ENCODE measurements around the gene TGM3.

Gene TGM3

DNA sequence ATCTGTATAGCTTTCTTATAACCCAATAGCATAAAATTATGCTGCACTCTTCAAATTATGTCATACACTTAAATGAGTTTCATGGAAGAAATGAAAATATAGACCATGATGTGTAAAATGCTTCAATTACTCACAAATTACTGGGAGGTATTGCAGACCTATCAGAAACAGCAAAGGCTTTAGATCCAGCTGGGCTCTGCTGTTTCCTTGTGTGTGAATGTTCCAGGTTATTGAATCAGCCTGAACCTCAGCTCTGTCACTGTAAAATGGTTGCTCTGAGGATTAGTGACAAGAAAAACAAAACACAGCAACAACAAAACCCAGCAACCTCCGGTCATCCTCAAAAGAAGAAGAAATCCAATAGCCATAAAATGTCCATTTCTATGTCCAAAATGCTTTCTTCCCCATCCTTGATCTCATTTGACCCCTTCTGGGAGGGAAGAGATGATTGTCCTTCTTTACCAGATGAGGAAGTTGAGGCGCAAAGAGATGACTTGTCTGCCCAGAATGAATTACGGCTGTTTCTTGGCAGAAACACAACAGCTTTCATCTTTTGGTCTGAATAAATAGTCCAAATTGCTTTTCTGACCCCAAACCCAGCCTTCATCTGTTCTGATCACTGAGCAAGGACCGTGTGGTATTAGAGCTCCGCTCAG lies 42.7 kb downstream of the TGM3 start:
- DNase-seq (ENCODE audit: low read depth) = no peak

DNA sequence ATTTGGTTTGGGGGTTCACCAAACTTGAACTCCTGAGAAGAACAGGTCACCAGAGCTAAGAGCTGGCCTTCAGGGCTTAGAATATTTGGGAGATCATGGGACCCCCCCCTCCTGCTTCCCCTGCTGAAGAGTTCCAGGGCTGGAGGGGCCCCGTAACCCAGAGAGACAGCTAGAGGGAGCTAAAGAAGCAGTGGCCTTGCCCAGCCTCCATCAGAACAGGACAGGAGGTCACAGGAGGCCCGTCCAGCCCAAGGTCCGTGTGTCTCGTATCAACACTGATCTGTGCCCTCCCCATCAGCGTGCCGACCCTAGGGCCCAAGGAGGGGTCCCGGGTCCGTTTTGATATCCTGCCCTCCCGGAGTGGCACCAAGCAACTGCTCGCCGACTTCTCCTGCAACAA lies 44.3 kb downstream of the TGM3 start:
- no peak for DNase-seq (ENCODE audit: low read depth)

DNA sequence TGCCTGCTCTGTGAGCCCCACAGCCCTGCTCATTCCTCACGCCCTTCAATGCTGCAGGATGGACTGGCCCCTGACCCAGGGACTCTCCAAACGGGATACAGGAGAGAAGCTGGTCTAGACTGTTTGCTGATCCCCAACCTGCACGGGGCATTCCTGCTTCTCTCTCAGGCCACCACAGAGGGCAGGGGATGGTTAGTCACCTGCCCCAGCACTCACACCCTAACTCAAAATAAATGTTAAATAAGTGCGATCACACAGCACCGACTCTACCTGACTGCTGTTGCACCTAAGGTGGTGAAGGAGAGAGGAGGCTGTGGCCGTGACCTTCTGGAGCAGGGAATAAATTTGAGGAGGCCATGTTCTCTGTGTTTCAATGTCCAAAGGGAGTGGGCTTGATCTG lies 45.0 kb downstream of the TGM3 start:
- DNase-seq (ENCODE audit: low read depth) = no peak

- DNase-seq (ENCODE audit: low read depth) = no peak
These were observed 45.5 kb downstream of the TGM3 start for GRCh38 chr20:2341336-2341735.

GRCh38 chr20:2342243-2342642 lies 46.4 kb downstream of the TGM3 start:
- DNase-seq (ENCODE audit: low read depth) = no peak

GRCh38 chr20:2346188-2346587 lies 50.4 kb downstream of the TGM3 start:
- no peak for DNase-seq (ENCODE audit: low read depth)

DNA sequence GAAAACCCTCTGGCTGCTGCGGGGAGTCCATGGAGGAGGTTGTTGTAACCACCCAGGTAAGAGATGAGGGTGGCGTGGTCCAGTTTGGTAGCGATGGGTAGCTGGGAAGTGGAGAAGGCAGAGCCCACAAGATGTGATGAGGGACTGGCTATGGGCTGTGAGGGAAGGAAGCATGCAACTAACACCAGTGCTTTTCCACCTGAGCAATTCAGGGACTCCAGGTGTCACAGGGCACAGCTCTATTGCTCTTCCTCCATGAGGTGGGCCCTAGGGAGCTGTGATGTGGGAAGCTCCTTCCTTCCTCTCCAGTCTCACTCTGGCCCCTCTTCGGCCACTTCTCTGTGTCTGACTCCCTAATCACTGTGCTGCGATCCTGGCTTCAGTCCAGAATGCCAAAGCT lies 52.5 kb downstream of the TGM3 start:
- DNase-seq (ENCODE audit: low read depth) = no peak

GRCh38 chr20:2349801-2350200 lies 54.0 kb downstream of the TGM3 start:
- peak; percentile 63 for DNase-seq (ENCODE audit: low read depth)

- no peak for DNase-seq (ENCODE audit: low read depth)
These were observed 54.8 kb downstream of the TGM3 start for GRCh38 chr20:2350606-2351005.

DNA sequence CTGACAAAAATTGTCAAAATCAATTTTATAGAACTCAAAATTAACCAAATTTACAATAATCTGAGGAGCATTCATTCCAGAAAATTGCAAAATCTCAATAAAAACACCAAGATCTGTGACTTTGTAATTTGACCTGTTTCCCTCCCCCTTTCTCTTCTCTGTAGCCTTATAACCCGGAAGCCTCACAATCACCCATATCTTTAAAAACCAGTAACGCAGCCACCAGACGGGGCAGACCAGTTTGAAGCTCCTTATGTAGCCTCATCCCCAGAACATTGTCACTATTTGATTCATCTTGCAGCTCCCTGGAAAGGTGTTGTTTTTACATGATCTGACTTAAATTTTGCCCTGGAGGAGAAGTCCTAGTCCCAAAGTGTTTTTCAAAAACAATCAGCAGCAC lies 57.4 kb downstream of the TGM3 start:
- no peak for DNase-seq (ENCODE audit: low read depth)

GRCh38 chr20:2357114-2357513 lies 61.3 kb downstream of the TGM3 start:
- no peak for DNase-seq (ENCODE audit: low read depth)

- no peak for DNase-seq (ENCODE audit: low read depth)
These were observed 62.2 kb downstream of the TGM3 start for GRCh38 chr20:2358006-2358405.

- DNase-seq (ENCODE audit: low read depth) = no peak
These were observed 65.3 kb downstream of the TGM3 start for GRCh38 chr20:2361035-2361593.

- no peak for DNase-seq (ENCODE audit: low read depth)
These were observed 67.4 kb downstream of the TGM3 start for GRCh38 chr20:2363187-2363586.

GRCh38 chr20:2363587-2363986 lies 67.8 kb downstream of the TGM3 start:
- no peak for DNase-seq (ENCODE audit: low read depth)

GRCh38 chr20:2364044-2364443 lies 68.2 kb downstream of the TGM3 start:
- DNase-seq (ENCODE audit: low read depth) = no peak

GRCh38 chr20:2365091-2365490 lies 69.3 kb downstream of the TGM3 start:
- DNase-seq (ENCODE audit: low read depth) = no peak

- no peak for DNase-seq (ENCODE audit: low read depth)
These were observed 69.9 kb downstream of the TGM3 start for GRCh38 chr20:2365666-2366065.

- DNase-seq (ENCODE audit: low read depth) = no peak
These were observed 72.8 kb downstream of the TGM3 start for GRCh38 chr20:2368621-2369020.

- DNase-seq (ENCODE audit: low read depth) = no peak
These were observed 77.3 kb downstream of the TGM3 start for GRCh38 chr20:2373098-2373497.

- no peak for DNase-seq (ENCODE audit: low read depth)
These were observed 78.7 kb downstream of the TGM3 start for GRCh38 chr20:2374346-2375125.

DNA sequence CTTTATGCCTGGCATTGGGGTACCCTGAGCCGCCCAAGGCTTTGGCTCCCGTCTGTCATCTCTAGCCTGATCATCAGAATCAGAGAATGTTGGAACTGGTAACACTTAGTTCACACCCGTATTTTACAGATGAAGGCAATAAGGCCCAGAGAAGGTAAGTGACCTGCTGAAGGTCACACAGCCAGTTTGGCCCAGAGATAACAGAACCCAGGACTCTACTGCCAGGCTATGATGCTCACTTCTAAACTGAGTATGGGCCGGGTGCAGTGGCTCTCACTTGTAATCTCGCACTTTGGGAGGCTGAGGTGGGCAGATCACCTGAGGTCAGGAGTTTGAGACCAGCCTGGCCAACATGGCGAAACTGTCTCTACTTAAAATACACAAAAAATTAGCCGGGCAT lies 83.1 kb downstream of the TGM3 start:
- no peak for DNase-seq (ENCODE audit: low read depth)

DNA sequence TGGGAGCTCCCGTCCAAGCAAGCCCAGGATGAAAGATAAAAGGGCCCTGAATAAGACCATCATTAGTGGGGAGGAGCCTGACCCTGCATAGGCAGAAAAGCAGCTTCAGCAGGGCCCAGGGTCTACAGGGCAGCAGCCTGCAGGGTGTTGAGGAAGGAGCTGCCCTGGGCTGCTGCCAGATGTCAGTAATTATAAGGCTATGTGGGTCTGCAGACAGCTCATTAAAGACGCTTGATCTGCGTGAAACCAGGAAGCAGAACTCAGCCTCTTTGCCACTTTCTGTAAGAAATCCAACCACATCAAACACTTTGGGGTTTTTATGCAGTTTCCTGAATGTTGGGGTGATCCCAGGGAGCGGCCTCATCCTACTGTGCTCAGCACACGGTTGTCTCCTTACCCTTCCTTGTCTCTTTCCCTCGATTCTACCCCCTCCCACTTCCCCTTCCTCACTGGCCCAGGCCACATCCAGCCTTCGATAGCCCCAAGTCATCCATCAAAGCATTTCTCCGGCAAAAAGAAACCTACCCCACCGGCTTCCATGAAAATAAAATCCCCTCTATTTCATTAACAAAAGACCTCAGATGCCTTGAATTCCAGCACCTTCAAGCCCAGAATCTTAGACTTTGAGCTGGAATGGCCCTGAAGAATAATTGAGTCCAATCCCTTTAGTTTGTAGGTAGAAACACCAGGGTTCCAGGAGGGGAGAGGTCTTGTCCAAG lies 83.9 kb downstream of the TGM3 start:
- no peak for DNase-seq (ENCODE audit: low read depth)

Data from ELR (cell line).